Forelimb muscle (tissue), 1 donor: ENCODE results near the gene ACAA1. TPM values are rescaled to one million over a fixed set of nuclear protein-coding genes. Genes with fewer than 3 reads are reported as not detected.
"Not testable (repeated sequence)": the region's sequence is repeated elsewhere in the genome, so short reads cannot be mapped to it uniquely, and the experiment has no call there.

Source experiments
- DNase-seq: peaks from one replicate; pipeline ENCODE4 v3.0.0-alpha.2; 2013; ENCODE audit warnings: low read depth
- polyA plus RNA-seq: library from polyadenylated mRNA; unstranded; fragments of 120-200 nt; gene quantifications from one replicate; pipeline ENCODE4 v1.2.1, GENCODE V29; 2013; ENCODE audit not compliant: insufficient read length

The ACAA1 gene
- polyA plus RNA-seq, 1 donor = 33.4 TPM

GRCh38 chr3:38135621-38136277 is 1.2 kb downstream of the ACAA1 start:
- not testable (repeated sequence) for DNase-seq

GRCh38 chr3:38134517-38135143 is 2.3 kb downstream of the ACAA1 start:
- not testable (repeated sequence) for DNase-seq

GRCh38 chr3:38133557-38134405 is 3.1 kb downstream of the ACAA1 start:
- DNase-seq = no peak

GRCh38 chr3:38133209-38133556 is 3.7 kb downstream of the ACAA1 start:
- no peak for DNase-seq

- no peak for DNase-seq
These were observed 5.1 kb downstream of the ACAA1 start for GRCh38 chr3:38131621-38132369.

- no peak for DNase-seq
These were observed 6.3 kb downstream of the ACAA1 start for GRCh38 chr3:38130631-38131065.

- DNase-seq = no peak
These were observed 7.9 kb downstream of the ACAA1 start for GRCh38 chr3:38129058-38129457.

GRCh38 chr3:38128303-38128655 is 8.6 kb downstream of the ACAA1 start:
- no peak for DNase-seq

GRCh38 chr3:38127611-38128302 is 9.2 kb downstream of the ACAA1 start:
- no peak for DNase-seq

GRCh38 chr3:38126121-38126892 is 10.6 kb downstream of the ACAA1 start:
- DNase-seq = no peak

GRCh38 chr3:38125305-38126120 is 11.4 kb downstream of the ACAA1 start:
- no peak for DNase-seq

GRCh38 chr3:38124324-38125122 is 12.4 kb downstream of the ACAA1 start:
- no peak for DNase-seq

GRCh38 chr3:38122712-38123290 is 14.1 kb downstream of the ACAA1 start:
- no peak for DNase-seq

GRCh38 chr3:38121832-38122461 is 15.0 kb downstream of the ACAA1 start:
- no peak for DNase-seq

GRCh38 chr3:38121451-38121831 is 15.5 kb downstream of the ACAA1 start:
- no peak for DNase-seq

GRCh38 chr3:38120693-38121450 is 16.1 kb downstream of the ACAA1 start:
- DNase-seq = no peak
